Neural progenitor cell (in vitro differentiated cells): Measurements from ENCODE around the gene PRSS36. TPM values are rescaled to one million over a fixed set of nuclear protein-coding genes. Genes with fewer than 3 reads are reported as not detected.
A peak's percentile ranks its signal among the peaks of the same experiment; 100 is the strongest.

Experiments used
- DNase-seq: peaks from one replicate; pipeline ENCODE4 v3.0.0-alpha.2; 2016; ENCODE audit warnings: low spot score
- H2AFZ ChIP-seq: fragments of 200-600 bp; sonication (generic); replicated peaks from 2 replicates; pipeline ENCODE4 v1.6.1; 2016; ENCODE audit warnings: antibody characterized with exemption
- H3F3A ChIP-seq: fragments of 200-600 bp; sonication (generic); 2 replicates; pipeline ENCODE4 v1.6.1; 2016; ENCODE audit warnings: antibody characterized with exemption, low read depth
- H3K27ac ChIP-seq: fragments of 200-600 bp; sonication (generic); 2 replicates; pipeline ENCODE4 v1.5.1; 2016; ENCODE audit warnings: mild to moderate bottlenecking
- H3K27me3 ChIP-seq: fragments of 200-600 bp; sonication (generic); 2 replicates; pipeline ENCODE4 v1.6.1; 2016; ENCODE audit warnings: mild to moderate bottlenecking, moderate library complexity
- H3K36me3 ChIP-seq: fragments of 200-600 bp; sonication (generic); 2 replicates; pipeline ENCODE4 v1.5.1; 2016
- H3K4me1 ChIP-seq: fragments of 200-600 bp; sonication (generic); 2 replicates; pipeline ENCODE4 v1.6.1; 2016; ENCODE audit warnings: mixed run types
- H3K4me2 ChIP-seq: fragments of 200-600 bp; sonication (generic); 2 replicates; pipeline ENCODE4 v1.6.1; 2016
- H3K4me3 ChIP-seq: fragments of 200-600 bp; sonication (generic); 2 replicates; pipeline ENCODE4 v1.5.1; 2016
- H3K79me2 ChIP-seq: fragments of 200-600 bp; sonication (generic); 2 replicates; pipeline ENCODE4 v1.6.1; 2016; ENCODE audit warnings: low read depth
- H3K9ac ChIP-seq: fragments of 200-600 bp; sonication (generic); 2 replicates; pipeline ENCODE4 v1.6.1; 2016
- H3K9me3 ChIP-seq: fragments of 200-600 bp; sonication (generic); 2 replicates; pipeline ENCODE4 v1.5.1; 2016; ENCODE audit warnings: low read depth
- H4K20me1 ChIP-seq: fragments of 200-600 bp; sonication (generic); 2 replicates; pipeline ENCODE4 v1.6.1; 2016; ENCODE audit warnings: low read depth
- H3K27ac Mint-ChIP-seq: 3 replicates; pipeline ENCODE4 v1.8.0; 2021; ENCODE audit warnings: mixed read lengths
- H3K27me3 Mint-ChIP-seq: 2 replicates; pipeline ENCODE4 v1.8.0; 2022; ENCODE audit warnings: low read depth, mild to moderate bottlenecking, inconsistent platforms, moderate library complexity, mixed read lengths; ENCODE audit not compliant: insufficient read depth
- H3K36me3 Mint-ChIP-seq: 3 replicates; pipeline ENCODE4 v1.8.0; 2021; ENCODE audit warnings: mixed read lengths
- H3K4me1 Mint-ChIP-seq: 3 replicates; pipeline ENCODE4 v1.8.0; 2021; ENCODE audit warnings: mixed read lengths
- H3K4me3 Mint-ChIP-seq: 3 replicates; pipeline ENCODE4 v1.8.0; 2021; ENCODE audit warnings: mild to moderate bottlenecking, moderate library complexity, mixed read lengths
- H3K9me3 Mint-ChIP-seq: 3 replicates; pipeline ENCODE4 v1.8.0; 2020; ENCODE audit warnings: mixed read lengths
- CTCF ChIP-seq: fragments of 200-600 bp; sonication (generic); IDR thresholded peaks from 2 replicates; pipeline ENCODE4 v1.5.1; 2017; ENCODE audit warnings: antibody characterized with exemption, mild to moderate bottlenecking
- EZH2 ChIP-seq: fragments of 200-600 bp; sonication (generic); IDR thresholded peaks from 2 replicates; pipeline ENCODE4 v1.6.1; 2017; ENCODE audit warnings: antibody characterized with exemption, mild to moderate bottlenecking, moderate library complexity
- EZH2phosphoT487 ChIP-seq: fragments of 200-600 bp; sonication (generic); IDR thresholded peaks from 2 replicates; pipeline ENCODE4 v1.6.1; 2017; ENCODE audit warnings: antibody characterized with exemption
- total RNA-seq: library from RNA; depleted of rRNA; stranded (reverse); fragments of >200 nt; gene quantifications from 2 replicates; pipeline ENCODE4 v1.2.3, GENCODE V29; 2015; ENCODE audit warnings: low replicate concordance

The PRSS36 gene
- total RNA-seq, 1 donor from 2014 or later = 0.30 TPM

- peak overlapping the region; percentile 98 for H3K4me3 Mint-ChIP-seq
- H3F3A ChIP-seq = peaks cover 28% of the 10 kb centered on the region
- H2AFZ ChIP-seq = peak overlapping the region; percentile 22
- peak overlapping the region; percentile 86 for H3K4me3 ChIP-seq
- peaks cover 5% of the 10 kb centered on the region for H3K36me3 Mint-ChIP-seq
- peaks cover 19% of the 10 kb centered on the region for H4K20me1 ChIP-seq
- H3K4me2 ChIP-seq = peak overlapping the region; percentile 87
- H3K27ac ChIP-seq = no peak overlapping the region
- peaks cover 12% of the 10 kb centered on the region for H3K27me3 Mint-ChIP-seq
- peaks cover 8% of the 10 kb centered on the region for H3K4me1 Mint-ChIP-seq
- no peak overlapping the region for H3K27ac Mint-ChIP-seq
- peaks cover 3% of the 10 kb centered on the region for H3K4me1 ChIP-seq
- peak; percentile 76 for DNase-seq
- H3K79me2 ChIP-seq = peaks cover 22% of the 10 kb centered on the region
- TF ChIP-seq CTCF = no peak
- TF ChIP-seq EZH2 = no peak
- TF ChIP-seq EZH2phosphoT487 = no peak
- H3K27me3 ChIP-seq = no peaks in the 10 kb centered on the region
- peaks cover 5% of the 10 kb centered on the region for H3K9me3 Mint-ChIP-seq
- H3K9ac ChIP-seq = no peak overlapping the region
- H3K9me3 ChIP-seq = no peaks in the 10 kb centered on the region
- no peaks in the 10 kb centered on the region for H3K36me3 ChIP-seq
These were observed 56.6 kb downstream of the PRSS36 start for GRCh38 chr16:31093132-31093703.

DNA sequence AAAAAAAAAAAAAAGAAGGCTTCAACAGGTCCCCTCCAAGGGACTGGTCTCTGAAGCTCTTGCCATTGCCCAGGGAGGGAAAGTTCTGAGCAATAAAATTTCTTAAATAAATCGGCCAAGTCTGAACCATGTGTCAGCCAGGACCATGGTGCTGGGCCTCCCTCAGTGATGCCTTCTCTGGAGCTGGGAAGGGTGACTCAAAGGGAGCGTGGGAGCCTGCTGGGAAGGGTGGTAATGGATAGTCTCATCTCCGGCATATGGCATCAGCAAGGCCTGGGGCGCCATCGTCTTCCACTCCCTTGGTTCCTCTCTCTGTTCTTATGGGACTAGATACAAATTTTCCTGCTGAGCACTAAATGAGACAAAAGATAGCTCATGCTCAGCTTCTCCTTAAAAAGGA is 57.5 kb downstream of the PRSS36 start:
- Mint-ChIP-seq H3K27me3 (peaks cover 12% of the 10 kb centered on the region), H3K9me3 (peaks cover 5% of the 10 kb centered on the region), H3K4me3 (peak overlapping the region; percentile 98), H3K27ac (no peak overlapping the region), H3K36me3 (peaks cover 5% of the 10 kb centered on the region), H3K4me1 (peaks cover 8% of the 10 kb centered on the region)
- H3K9ac ChIP-seq = no peak overlapping the region
- no peak overlapping the region for H3K4me2 ChIP-seq
- no peak overlapping the region for H3K4me3 ChIP-seq
- no peak for DNase-seq
- H4K20me1 ChIP-seq = peaks cover 21% of the 10 kb centered on the region
- no peak overlapping the region for H2AFZ ChIP-seq
- no peaks in the 10 kb centered on the region for H3K9me3 ChIP-seq
- H3K27ac ChIP-seq = no peak overlapping the region
- H3F3A ChIP-seq = peaks cover 28% of the 10 kb centered on the region
- peaks cover 3% of the 10 kb centered on the region for H3K4me1 ChIP-seq
- H3K36me3 ChIP-seq = no peaks in the 10 kb centered on the region
- peaks cover 22% of the 10 kb centered on the region for H3K79me2 ChIP-seq
- no peaks in the 10 kb centered on the region for H3K27me3 ChIP-seq
- TF ChIP-seq CTCF = no peak
- no peak for TF ChIP-seq EZH2phosphoT487
- TF ChIP-seq EZH2 = no peak

GRCh38 chr16:31090540-31090939 is 59.3 kb downstream of the PRSS36 start:
- no peaks in the 10 kb centered on the region for H3K9me3 ChIP-seq
- Mint-ChIP-seq H3K27ac (no peak overlapping the region), H3K4me3 (no peak overlapping the region), H3K36me3 (peaks cover 5% of the 10 kb centered on the region), H3K9me3 (peaks cover 2% of the 10 kb centered on the region), H3K4me1 (peaks cover 8% of the 10 kb centered on the region), H3K27me3 (peaks cover 11% of the 10 kb centered on the region)
- H3K9ac ChIP-seq = no peak overlapping the region
- H3K4me2 ChIP-seq = no peak overlapping the region
- TF ChIP-seq CTCF (no peak), EZH2 (no peak), EZH2phosphoT487 (no peak)
- peaks cover 3% of the 10 kb centered on the region for H3K4me1 ChIP-seq
- peaks cover 31% of the 10 kb centered on the region for H4K20me1 ChIP-seq
- no peaks in the 10 kb centered on the region for H3K36me3 ChIP-seq
- no peak overlapping the region for H3K4me3 ChIP-seq
- H3F3A ChIP-seq = peaks cover 21% of the 10 kb centered on the region
- no peak overlapping the region for H3K27ac ChIP-seq
- peaks cover 22% of the 10 kb centered on the region for H3K79me2 ChIP-seq
- DNase-seq = no peak
- no peaks in the 10 kb centered on the region for H3K27me3 ChIP-seq
- H2AFZ ChIP-seq = no peak overlapping the region
